SK-N-SH (cell line): ENCODE data around the gene NOP16. TPM values are rescaled to one million over a fixed set of nuclear protein-coding genes. Genes with fewer than 3 reads are reported as not detected.
A peak's percentile ranks its signal among the peaks of the same experiment; 100 is the strongest.

ENCODE experiments used
- CTCF ChIA-PET: fragments of 300-600, 350-600 bp; formaldehyde crosslinking; extraction: SDS; loops from one replicate; lab custom pipeline; 2021; lab: Yijun Ruan, JAX
- POLR2A ChIA-PET: fragments of 350-600 bp; sonication (Branson Sonifier 250); formaldehyde crosslinking; extraction: SDS; loops from one replicate; lab custom pipeline; 2020; ENCODE audit warnings: antibody characterized with exemption, inconsistent platforms; lab: Yijun Ruan, JAX
- DNase-seq: peaks from one replicate; pipeline ENCODE4 v3.0.0; 2012
- H2AFZ ChIP-seq: fragments of 200-600 bp; sonication (generic); 2 replicates; pipeline ENCODE4 v1.8.1; 2016; ENCODE audit warnings: antibody characterized with exemption, mild to moderate bottlenecking, low read depth
- H3F3A ChIP-seq: fragments of 200-600 bp; sonication (generic); replicated peaks from 2 replicates; pipeline ENCODE3; 2016; ENCODE audit warnings: antibody characterized with exemption, mild to moderate bottlenecking; ENCODE audit not compliant: insufficient read depth
- H3K27ac ChIP-seq, 2 experiments: fragments of 200-500 bp in 1 of 2; fragments of 200-600 bp in 1 of 2; sonication (Bioruptor generic) in 1 of 2; sonication (generic), shearing (Covaris generic) in 1 of 2; 2 replicates each; pipeline versions ENCODE4 v1.5.1 to v1.6.1; 2014 to 2016; ENCODE audit warnings: low read depth in 2 of 2, inconsistent platforms in 1 of 2, low read length in 1 of 2, mild to moderate bottlenecking in 1 of 2, mixed read lengths in 1 of 2
- H3K27me3 ChIP-seq: fragments of 200-600 bp; sonication (generic), shearing (Covaris generic); 2 replicates; pipeline ENCODE4 v1.6.1; 2016; ENCODE audit warnings: mixed run types; ENCODE audit not compliant: insufficient read depth
- H3K36me3 ChIP-seq, 2 experiments: fragments of 200-500 bp in 1 of 2; fragments of 200-600 bp in 1 of 2; sonication (Bioruptor generic) in 1 of 2; sonication (generic) in 1 of 2; replicated peaks in 1 of 2; 2 replicates each; pipeline versions ENCODE3 to v1.5.1; 2014 to 2016; ENCODE audit warnings: low read length in 1 of 2, mild to moderate bottlenecking in 1 of 2; ENCODE audit not compliant: insufficient read depth in 2 of 2, control insufficient read depth in 1 of 2
- H3K4me1 ChIP-seq, 2 experiments: fragments of 200-500 bp in 1 of 2; fragments of 200-600 bp in 1 of 2; sonication (Bioruptor generic) in 1 of 2; sonication (generic), shearing (Covaris generic) in 1 of 2; 2 replicates each; pipeline versions ENCODE4 v1.5.1 to v1.6.1; 2014 to 2016; ENCODE audit warnings: low read depth in 1 of 2, low read length in 1 of 2, mixed run types in 1 of 2; ENCODE audit not compliant: insufficient read depth in 2 of 2, control insufficient read depth in 1 of 2
- H3K4me2 ChIP-seq: fragments of 200-600 bp; sonication (generic), shearing (Covaris generic); 2 replicates; pipeline ENCODE4 v1.6.1; 2017; ENCODE audit warnings: mixed run types
- H3K4me3 ChIP-seq, 2 experiments: fragments of 200-500 bp in 1 of 2; fragments of 200-600 bp in 1 of 2; sonication (Bioruptor generic) in 1 of 2; sonication (generic), shearing (Covaris generic) in 1 of 2; 2 replicates each; pipeline versions ENCODE4 v1.5.1 to v1.8.1; 2014 to 2016; ENCODE audit warnings: low read depth in 2 of 2, inconsistent platforms in 1 of 2, low read length in 1 of 2, mild to moderate bottlenecking in 1 of 2, mixed read lengths in 1 of 2, moderate library complexity in 1 of 2
- H3K79me2 ChIP-seq: fragments of 200-600 bp; sonication (generic); 2 replicates; pipeline ENCODE4 v1.8.1; 2017; ENCODE audit warnings: mild to moderate bottlenecking; ENCODE audit not compliant: insufficient read depth
- H3K9ac ChIP-seq: fragments of 200-600 bp; sonication (generic); 2 replicates; pipeline ENCODE4 v1.6.1; 2017; ENCODE audit warnings: mixed run types
- H3K9me2 ChIP-seq: fragments of 200-600 bp; sonication (generic); 2 replicates; pipeline ENCODE4 v1.6.1; 2017; ENCODE audit warnings: mixed run types
- H3K9me3 ChIP-seq: fragments of 200-600 bp; sonication (generic); 2 replicates; pipeline ENCODE4 v1.6.1; 2017; ENCODE audit warnings: mixed run types, mild to moderate bottlenecking, moderate library complexity
- H4K20me1 ChIP-seq: fragments of 200-600 bp; sonication (generic); 2 replicates; pipeline ENCODE4 v1.6.1; 2017; ENCODE audit warnings: mild to moderate bottlenecking, mixed run types; ENCODE audit not compliant: insufficient read depth
- CHD2 ChIP-seq: fragments of 150-350 bp; IDR thresholded peaks from 2 replicates; pipeline ENCODE4 v1.6.1; 2018; ENCODE audit warnings: low read length; ENCODE audit not compliant: partially characterized antibody
- CTCF ChIP-seq: fragments of 200-600 bp; sonication (generic); IDR thresholded peaks from 2 replicates; pipeline ENCODE4 v1.6.1; 2017; ENCODE audit warnings: antibody characterized with exemption, mild to moderate bottlenecking, moderate library complexity
- ELF1 ChIP-seq: IDR thresholded peaks from 2 replicates; pipeline ENCODE4 v1.4.0; 2012
- EP300 ChIP-seq, 2 experiments: IDR thresholded peaks; 2 replicates each; pipeline versions ENCODE4 v1.4.0 to v1.6.1; 2012; ENCODE audit warnings: borderline replicate concordance in 1 of 2, low read depth in 1 of 2, low read length in 1 of 2
- EZH2phosphoT487 ChIP-seq: fragments of 200-600 bp; sonication (generic); IDR thresholded peaks from 2 replicates; pipeline ENCODE4 v1.6.1; 2017; ENCODE audit warnings: low read depth, mixed run types, mild to moderate bottlenecking, antibody characterized with exemption, moderate library complexity, borderline replicate concordance
- FOSL2 ChIP-seq: IDR thresholded peaks from 2 replicates; pipeline ENCODE4 v1.4.0; 2012; ENCODE audit warnings: low read depth, mild to moderate bottlenecking, moderate library complexity, borderline replicate concordance
- FOXJ3 ChIP-seq: sonication (generic); formaldehyde crosslinking; IDR thresholded peaks from 2 replicates; pipeline ENCODE4 v1.5.1; 2020; ENCODE audit warnings: mild to moderate bottlenecking, missing genetic modification reagents
- FOXM1 ChIP-seq: IDR thresholded peaks from 2 replicates; pipeline ENCODE4 v1.4.0; 2012; ENCODE audit warnings: low read depth, mild to moderate bottlenecking
- GATA2 ChIP-seq: sonication (generic); formaldehyde crosslinking; IDR thresholded peaks from 2 replicates; pipeline ENCODE4 v1.5.0; 2020; ENCODE audit warnings: mild to moderate bottlenecking, missing genetic modification reagents
- JUND ChIP-seq: IDR thresholded peaks from 2 replicates; pipeline ENCODE4 v1.4.0; 2012
- MAX ChIP-seq: IDR thresholded peaks from 2 replicates; pipeline ENCODE4 v1.4.0; 2012; ENCODE audit warnings: low read depth
- MXI1 ChIP-seq: IDR thresholded peaks from 2 replicates; pipeline ENCODE4 v1.6.1; 2012; ENCODE audit warnings: mild to moderate bottlenecking, low read depth, low read length, improper control_type of control experiment
- NFIC ChIP-seq: IDR thresholded peaks from 2 replicates; pipeline ENCODE4 v1.4.0; 2012; ENCODE audit warnings: borderline replicate concordance
- NRF1 ChIP-seq: IDR thresholded peaks from 2 replicates; pipeline ENCODE4 v1.6.1; 2012; ENCODE audit warnings: low read depth, mild to moderate bottlenecking, low read length
- PBX3 ChIP-seq: IDR thresholded peaks from 2 replicates; pipeline ENCODE4; 2012
- POLR2AphosphoS5 ChIP-seq: IDR thresholded peaks from 2 replicates; pipeline ENCODE4 v1.6.1; 2012; ENCODE audit warnings: low read depth, low read length
- RAD21 ChIP-seq: IDR thresholded peaks from 2 replicates; pipeline ENCODE4 v1.6.1; 2012; ENCODE audit warnings: mild to moderate bottlenecking, low read length
- RCOR1 ChIP-seq: fragments of 150-350 bp; IDR thresholded peaks from 2 replicates; pipeline ENCODE4 v1.6.1; 2017; ENCODE audit warnings: antibody characterized with exemption, low read length
- REST ChIP-seq: IDR thresholded peaks from 2 replicates; pipeline ENCODE4 v1.6.1; 2012; ENCODE audit warnings: mild to moderate bottlenecking, low read depth, low read length, moderate library complexity
- RFX5 ChIP-seq: IDR thresholded peaks from 2 replicates; pipeline ENCODE4 v1.6.1; 2012; ENCODE audit warnings: mild to moderate bottlenecking, improper control_type of control experiment, low read length
- RXRA ChIP-seq: IDR thresholded peaks from 2 replicates; pipeline ENCODE4 v1.4.0; 2012; ENCODE audit warnings: low read depth, mild to moderate bottlenecking, borderline replicate concordance
- SIN3A ChIP-seq: IDR thresholded peaks from 2 replicates; pipeline ENCODE4 v1.6.1; 2012; ENCODE audit warnings: low read depth, mild to moderate bottlenecking, low read length, moderate library complexity, borderline replicate concordance
- SMC3 ChIP-seq: IDR thresholded peaks from 2 replicates; pipeline ENCODE4 v1.6.1; 2012; ENCODE audit warnings: low read depth, low read length, improper control_type of control experiment
- TAF1 ChIP-seq: IDR thresholded peaks from 2 replicates; pipeline ENCODE4 v1.6.1; 2012; ENCODE audit warnings: low read depth, mild to moderate bottlenecking, low read length, moderate library complexity, borderline replicate concordance
- TCF12 ChIP-seq: IDR thresholded peaks from 2 replicates; pipeline ENCODE4 v1.4.0; 2012
- YY1 ChIP-seq: IDR thresholded peaks from 2 replicates; pipeline ENCODE4 v1.4.0; 2012; ENCODE audit warnings: low read depth, mild to moderate bottlenecking
- WGBS: methylation state at CpG from one replicate; pipeline ENCODE4 v1.1.6; 2017; ENCODE audit warnings: low lambda C conversion rate; 5-methylcytosine and 5-hydroxymethylcytosine counted together
- polyA plus RNA-seq, 3 experiments: library from polyadenylated mRNA; depleted of rRNA; stranded (reverse); fragments of >200 nt; gene quantifications; 2 replicates each; pipeline ENCODE4 v1.2.3, GENCODE V29; 2012

Gene NOP16
- polyA plus RNA-seq (2012; rRNA removed): 158 and 161 TPM in 2 replicates
- 134 and 136 TPM in 2 replicates for polyA plus RNA-seq (2012; cell fraction: cytosol; rRNA removed)
- 233 and 292 TPM in 2 replicates for polyA plus RNA-seq (2012; cell fraction: nucleus; rRNA removed)

- Histone ChIP-seq H3K9me3 (no peaks in the 10 kb centered on the region), H3K36me3 (peaks cover 15 to 38% of the 10 kb centered on the region in 2 experiments), H3K79me2 (peaks cover 51% of the 10 kb centered on the region), H4K20me1 (no peaks in the 10 kb centered on the region), H3K27me3 (no peaks in the 10 kb centered on the region), H3K9me2 (no peaks in the 10 kb centered on the region), H3K4me1 (peaks cover 0 to 14% of the 10 kb centered on the region in 2 experiments; a peak in 2 of 4 replicates), H3F3A (peaks cover 6% of the 10 kb centered on the region), H3K4me2 (peak within 1 kb of the TSS; percentile 87), H3K27ac (peak within 1 kb of the TSS; percentile 97), H2AFZ (peak within 1 kb of the TSS; percentile 100), H3K4me3 (peak within 1 kb of the TSS; percentile 92 to 96), H3K9ac (peak within 1 kb of the TSS; percentile 96)
- ChIA-PET CTCF (interaction anchor here (0.8 to 2.5 kb wide), 3 partner anchors 27 to 53 kb away, joined by 3 to 7 read pairs (median 6); partner anchors contain the start of genes CLTB and KIAA1191), POLR2A (interaction anchor here (0.8 to 2.0 kb wide), 7 partner anchors 9 to 975 kb away, joined by 3 to 7 read pairs (median 4); partner anchors contain the start of genes CLTB, KIAA1191 and RNF44)
- WGBS: under 1% methylated on average over 40 of the region's 47 CpGs
- peak; percentile 95 for DNase-seq
- no peak; the same call in 1 of the 2 replicates for TF ChIP-seq YY1
- no peak for TF ChIP-seq EZH2phosphoT487
- peak; percentile 57; the same call in 1 of the 2 replicates for TF ChIP-seq NRF1
- peak; percentile 99 for TF ChIP-seq MAX
- no peak for TF ChIP-seq RAD21
- no peak; the same call in 1 of the 2 replicates for TF ChIP-seq TCF12
- TF ChIP-seq EP300 (IDR thresholded peaks at IDR 0.05; ENCODE audit: borderline replicate concordance in 1 of 2, low read depth in 1 of 2, low read length in 1 of 2): no peak
- TF ChIP-seq POLR2AphosphoS5: peak; percentile 79
- TF ChIP-seq FOXJ3: no peak
- no peak for TF ChIP-seq PBX3
- no peak for TF ChIP-seq SMC3
- no peak for TF ChIP-seq RFX5
- 0 out of 2 replicates have a peak, but pooled peaks have one; percentile 23 for TF ChIP-seq REST
- TF ChIP-seq FOSL2: no peak
- TF ChIP-seq JUND: no peak
- TF ChIP-seq RXRA: no peak
- peak; percentile 85 for TF ChIP-seq TAF1
- no peak for TF ChIP-seq RCOR1
- TF ChIP-seq MXI1: peak; percentile 99
- no peak for TF ChIP-seq FOXM1
- no peak for TF ChIP-seq CTCF
- TF ChIP-seq ELF1: peak; percentile 74
- peak; percentile 92 for TF ChIP-seq SIN3A
- TF ChIP-seq GATA2 (CRISPR knock-in tag): no peak
- peak; percentile 98 for TF ChIP-seq CHD2
- no peak for TF ChIP-seq NFIC
Measured at GRCh38 chr5:176388444-176389134, at the start of gene NOP16, which contains the start of gene HIGD2A. Gene NOP16 (minus strand): TSS chr5:176388598. CDS start chr5:176388539, 59 bp downstream. Gene HIGD2A (plus strand): TSS chr5:176388751. CDS start chr5:176388820, 69 bp downstream.
